Ectodermal cell (in vitro differentiated cells): ENCODE data around the gene TRA2A.

ENCODE experiments used
- H3K27ac ChIP-seq: 2 replicates; pipeline ENCODE4 v1.7.0; 2013; ENCODE audit warnings: mild to moderate bottlenecking, low read depth, low read length; ENCODE audit not compliant: insufficient read depth, poor library complexity, severe bottlenecking
- H3K27me3 ChIP-seq: 2 replicates; pipeline ENCODE4 v1.7.0; 2013; ENCODE audit warnings: mild to moderate bottlenecking, low read length; ENCODE audit not compliant: insufficient read depth, control insufficient read depth, poor library complexity, severe bottlenecking
- H3K36me3 ChIP-seq: one replicate; pipeline ENCODE4 v1.7.0; 2013; ENCODE audit warnings: low read length; ENCODE audit not compliant: control insufficient read depth, insufficient read depth
- H3K4me1 ChIP-seq: one replicate; pipeline ENCODE4 v1.7.0; 2013; ENCODE audit warnings: low read length; ENCODE audit not compliant: control insufficient read depth, insufficient read depth
- H3K4me3 ChIP-seq: 2 replicates; pipeline ENCODE4 v1.7.0; 2013; ENCODE audit warnings: low read depth, low read length, control low read depth; ENCODE audit not compliant: insufficient read depth
- H3K9me3 ChIP-seq: 2 replicates; pipeline ENCODE4 v1.7.0; 2013; ENCODE audit warnings: mild to moderate bottlenecking, low read length, moderate library complexity; ENCODE audit not compliant: control insufficient read depth
- WGBS, 2 experiments: methylation state at CpG; one replicate each; pipeline ENCODE4 v1.1.7; 2013; ENCODE audit warnings: missing lambda C conversion rate in 2 of 2; 5-methylcytosine and 5-hydroxymethylcytosine counted together

Gene TRA2A

DNA sequence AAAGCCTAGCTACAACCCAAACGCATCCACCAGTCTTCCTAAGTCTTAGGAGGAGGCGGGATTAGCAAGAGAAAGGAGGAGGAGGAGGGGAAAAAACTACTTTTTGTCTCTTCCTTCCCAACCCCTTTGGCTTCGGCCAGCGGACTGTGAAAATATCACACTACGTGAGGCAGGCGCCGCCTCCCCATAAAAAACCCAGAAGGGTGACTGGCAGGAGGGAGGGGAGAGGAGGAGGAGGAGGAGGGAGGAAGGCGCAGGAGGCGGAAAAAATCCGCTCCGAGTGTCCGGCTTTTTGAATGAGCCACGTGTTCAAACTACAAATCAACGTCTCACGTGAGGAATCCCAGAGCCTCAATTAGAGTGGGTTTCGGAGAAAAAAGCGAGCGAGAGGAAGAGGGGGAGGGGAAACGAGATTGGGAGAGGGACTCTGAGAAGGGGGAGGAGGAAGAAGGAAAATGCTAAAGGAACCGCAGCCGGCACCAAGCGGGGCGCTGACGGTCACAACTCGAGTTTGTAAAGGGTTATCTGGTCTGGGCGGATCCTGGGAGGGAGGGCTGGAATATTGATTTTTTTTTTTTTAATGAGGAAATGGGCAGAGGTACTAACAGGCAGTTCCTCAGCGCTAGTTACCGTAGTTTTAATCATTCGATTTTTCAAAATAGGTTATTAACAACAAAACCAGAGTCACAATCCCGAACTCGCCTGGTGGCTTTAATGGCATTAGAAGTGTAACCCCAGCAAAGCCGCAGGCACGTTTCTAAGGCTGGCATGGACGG lies 61.3 kb downstream of the TRA2A start, which contains the start of gene IGF2BP3:
Gene IGF2BP3 (minus strand): TSS at position 162 of the 776 bp plus-strand sequence. CDS start 381 bp downstream, outside the sequence.
- no peaks in the 10 kb centered on the region for H3K27me3 ChIP-seq
- 0 to 1% methylated on average over 31 to 33 of the region's 34 CpGs for WGBS, 2 experiments

DNA sequence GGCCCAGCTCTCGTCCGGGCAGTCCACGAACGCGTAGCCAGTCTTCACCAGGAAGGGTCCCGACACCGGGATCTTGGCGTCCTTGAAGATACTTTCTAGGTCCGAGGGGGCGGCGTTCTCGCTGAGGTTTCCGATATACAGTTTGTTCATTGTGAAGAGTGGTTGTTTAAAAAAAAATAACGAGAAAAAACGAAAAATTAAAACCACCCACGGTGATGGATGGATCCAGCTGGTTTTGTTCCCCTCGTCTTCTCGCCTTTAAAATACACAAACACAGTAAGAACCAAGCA lies 61.9 kb downstream of the TRA2A start:
- Histone ChIP-seq H3K27me3 (no peaks in the 10 kb centered on the region), H3K4me3 (peak overlapping the region; percentile 93), H3K9me3 (no peaks in the 10 kb centered on the region), H3K36me3 (no peaks in the 10 kb centered on the region), H3K27ac (peak overlapping the region; percentile 97), H3K4me1 (peaks cover 14% of the 10 kb centered on the region)
- 0% methylated on average over 18 of the region's 18 CpGs for WGBS, 2 experiments

More for the DNA sequence above, 61.3 kb downstream of the TRA2A start, which contains the start of gene IGF2BP3:
- no peaks in the 10 kb centered on the region for H3K36me3 ChIP-seq
- peak within 1 kb of the TSS; percentile 93 for H3K4me3 ChIP-seq
- H3K27ac ChIP-seq: peak within 1 kb of the TSS; percentile 97
- no peaks in the 10 kb centered on the region for H3K9me3 ChIP-seq
- H3K4me1 ChIP-seq: peaks cover 8% of the 10 kb centered on the region

DNA sequence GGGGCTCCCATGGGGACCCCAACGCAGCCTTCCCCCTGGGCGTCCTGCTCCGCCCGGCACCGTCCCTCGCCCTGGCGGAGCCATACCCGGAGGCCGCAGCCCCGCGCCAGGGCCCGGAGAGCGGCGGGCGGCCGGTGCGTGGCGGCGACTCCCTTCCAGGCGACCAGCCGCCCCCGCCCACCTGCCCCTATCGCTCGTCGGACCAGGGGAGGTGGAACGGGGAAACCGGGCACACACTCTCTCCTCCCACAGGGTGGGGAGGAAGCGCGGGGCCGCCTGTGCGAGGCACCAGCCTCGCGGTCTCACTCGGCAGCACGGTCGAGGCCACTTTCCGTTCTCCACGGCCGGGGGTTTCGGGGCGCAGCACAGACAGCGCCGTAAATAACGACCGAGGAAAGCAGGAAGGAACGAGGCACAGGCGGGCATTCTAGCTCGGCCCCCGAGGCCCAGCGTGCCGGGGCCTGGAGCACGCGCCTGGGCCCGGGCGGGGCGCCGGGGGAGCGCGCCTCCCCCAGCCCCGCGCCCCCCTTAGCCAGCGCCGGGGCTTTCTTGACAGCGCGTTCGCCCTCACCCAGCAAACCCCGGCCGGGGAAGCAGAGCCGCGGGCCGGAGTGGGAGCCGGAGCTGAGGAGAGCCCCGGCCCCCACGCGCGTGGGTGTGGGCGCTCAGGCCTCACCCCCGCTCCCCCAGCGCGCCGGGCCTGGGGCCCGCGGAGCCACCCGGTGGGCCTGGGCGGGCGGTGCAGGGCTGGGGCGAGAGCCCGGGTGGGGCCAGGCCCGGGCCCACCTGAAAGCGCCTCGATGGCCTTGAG lies 62.4 kb downstream of the TRA2A start:
- H3K36me3 ChIP-seq: no peaks in the 10 kb centered on the region
- no peaks in the 10 kb centered on the region for H3K27me3 ChIP-seq
- H3K9me3 ChIP-seq: no peaks in the 10 kb centered on the region
- 0% methylated on average over 91 of the region's 91 CpGs for WGBS, 2 experiments
- H3K27ac ChIP-seq: peak overlapping the region; percentile 97
- peaks cover 16% of the 10 kb centered on the region for H3K4me1 ChIP-seq
- peak overlapping the region; percentile 93 for H3K4me3 ChIP-seq

DNA sequence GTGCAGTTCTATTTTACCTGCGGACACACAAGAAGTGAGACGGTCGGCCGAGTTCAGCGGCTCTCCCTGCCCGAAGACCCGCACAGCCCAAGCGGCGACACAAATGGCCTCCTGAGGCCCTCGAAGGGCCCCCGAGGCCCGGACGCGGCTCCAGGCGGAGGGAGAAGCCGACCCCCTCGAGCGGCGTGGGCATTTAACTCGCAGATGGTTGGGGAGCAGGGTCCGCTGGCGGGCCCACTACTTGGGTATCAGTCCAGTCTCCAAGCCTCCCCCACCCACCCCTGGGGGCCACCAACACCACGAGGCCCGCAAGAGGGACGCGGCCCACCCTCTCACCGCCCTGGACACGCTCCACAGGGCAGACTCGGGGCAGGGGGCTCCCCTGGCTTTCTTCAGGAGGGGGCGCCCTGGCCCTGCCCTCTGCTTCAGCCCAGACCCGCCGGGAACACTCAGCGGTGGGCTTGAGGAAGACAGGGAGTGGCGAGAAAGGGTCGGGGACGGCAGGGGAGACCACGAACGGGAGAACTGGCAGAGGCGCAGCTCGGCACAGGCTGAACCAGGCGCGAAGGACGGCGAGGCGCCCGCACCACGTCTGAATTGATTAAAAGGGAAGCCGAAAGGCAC lies 63.1 kb downstream of the TRA2A start:
- WGBS, 2 experiments: 0% methylated on average over 48 of the region's 48 CpGs
- no peaks in the 10 kb centered on the region for H3K27me3 ChIP-seq
- H3K27ac ChIP-seq: peak overlapping the region; percentile 56
- no peaks in the 10 kb centered on the region for H3K36me3 ChIP-seq
- H3K4me1 ChIP-seq: peaks cover 16% of the 10 kb centered on the region
- H3K4me3 ChIP-seq: peak overlapping the region; percentile 93
- H3K9me3 ChIP-seq: no peaks in the 10 kb centered on the region

DNA sequence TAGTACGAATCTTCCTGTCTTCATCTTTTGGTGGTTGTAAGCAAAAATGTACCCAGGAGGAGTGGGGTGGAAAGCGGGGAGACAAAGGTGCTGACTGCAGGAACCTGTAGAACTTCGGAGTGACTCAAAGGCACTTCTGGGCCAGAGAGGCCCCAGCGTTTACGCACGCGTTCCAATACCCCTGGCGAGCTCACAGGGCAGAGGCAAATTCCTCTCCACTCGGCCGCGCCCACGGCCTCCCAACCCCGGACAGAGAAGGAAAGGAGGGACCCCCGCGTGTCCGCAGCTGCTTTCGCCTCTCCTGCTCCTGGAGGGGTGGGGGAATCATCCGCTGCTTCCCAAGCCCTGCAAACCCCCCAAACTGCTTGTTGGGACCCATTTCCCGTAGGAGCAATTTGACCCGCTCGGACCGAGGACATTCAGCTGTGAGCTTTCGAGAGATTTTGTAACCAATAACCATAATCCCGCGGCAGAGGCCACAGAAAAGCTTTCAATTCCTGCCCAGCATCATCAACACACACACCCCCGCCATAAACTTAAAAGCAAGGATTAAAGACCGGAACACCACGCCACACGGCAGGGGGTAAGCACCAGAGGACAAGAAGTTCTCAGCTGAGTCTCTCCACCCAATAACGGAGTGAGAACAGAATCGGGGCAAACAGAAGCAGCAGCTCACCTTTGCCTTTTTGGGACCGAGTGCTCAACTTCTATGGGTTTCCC lies 63.8 kb downstream of the TRA2A start:
- Histone ChIP-seq H3K27ac (peak overlapping the region; percentile 73), H3K4me1 (peaks cover 16% of the 10 kb centered on the region), H3K4me3 (peak overlapping the region; percentile 93), H3K36me3 (no peaks in the 10 kb centered on the region), H3K9me3 (no peaks in the 10 kb centered on the region), H3K27me3 (no peaks in the 10 kb centered on the region)
- WGBS, 2 experiments: 0% methylated on average over 32 of the region's 32 CpGs

DNA sequence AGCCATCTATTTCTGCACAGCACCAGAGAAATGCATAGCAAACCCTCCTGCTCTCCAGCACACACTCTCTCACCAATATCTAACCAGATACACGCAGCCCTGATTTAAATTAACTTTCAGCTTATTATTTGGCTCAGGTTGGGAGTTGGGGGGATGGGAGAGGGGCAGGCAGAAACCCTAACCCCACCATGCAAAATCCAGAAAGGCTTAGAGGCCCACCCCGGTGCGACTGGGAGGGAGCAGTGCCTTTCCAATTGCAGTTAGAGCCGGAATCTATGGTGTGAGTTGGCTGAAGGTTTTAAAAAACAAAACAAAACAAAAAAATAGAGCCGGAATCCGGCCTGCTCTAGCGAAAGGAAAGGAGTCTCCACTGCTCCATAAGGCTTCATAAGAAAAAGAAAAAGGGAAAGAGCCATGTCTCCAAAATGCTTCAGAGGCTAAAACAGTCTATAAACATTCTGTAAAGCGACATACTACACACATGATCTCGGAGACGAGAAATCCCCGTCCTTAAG lies 64.4 kb downstream of the TRA2A start:
- peaks cover 16% of the 10 kb centered on the region for H3K4me1 ChIP-seq
- H3K9me3 ChIP-seq: no peaks in the 10 kb centered on the region
- peak overlapping the region; percentile 73 for H3K27ac ChIP-seq
- H3K4me3 ChIP-seq: peak overlapping the region; percentile 93
- H3K27me3 ChIP-seq: no peaks in the 10 kb centered on the region
- 2 to 3% methylated on average over 10 of the region's 11 CpGs for WGBS, 2 experiments
- H3K36me3 ChIP-seq: no peaks in the 10 kb centered on the region

DNA sequence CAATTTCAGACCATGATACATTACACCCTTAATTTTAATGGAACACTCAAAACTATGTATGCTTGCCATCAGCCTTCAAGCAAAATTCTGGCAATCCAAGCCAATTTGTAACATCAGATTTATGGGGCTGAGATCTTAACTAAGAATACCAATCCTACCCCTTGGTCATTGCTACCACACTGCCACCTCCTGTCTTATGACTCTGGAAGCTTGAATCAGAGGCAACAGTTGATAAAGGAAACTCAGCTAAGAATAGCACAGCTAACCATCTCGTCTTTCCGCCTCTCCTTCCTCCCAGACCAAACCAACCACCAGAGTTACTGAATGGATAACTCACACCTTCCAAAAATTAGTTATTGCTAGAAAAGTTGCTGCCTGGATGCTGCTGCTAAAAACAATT lies 68.9 kb downstream of the TRA2A start:
- H3K27me3 ChIP-seq: no peaks in the 10 kb centered on the region
- 82 to 85% methylated on average over 2 of the region's 2 CpGs for WGBS, 2 experiments
- H3K9me3 ChIP-seq: no peaks in the 10 kb centered on the region
- H3K4me1 ChIP-seq: peaks cover 16% of the 10 kb centered on the region
- no peak overlapping the region for H3K4me3 ChIP-seq
- no peak overlapping the region for H3K27ac ChIP-seq
- peaks cover 6% of the 10 kb centered on the region for H3K36me3 ChIP-seq

DNA sequence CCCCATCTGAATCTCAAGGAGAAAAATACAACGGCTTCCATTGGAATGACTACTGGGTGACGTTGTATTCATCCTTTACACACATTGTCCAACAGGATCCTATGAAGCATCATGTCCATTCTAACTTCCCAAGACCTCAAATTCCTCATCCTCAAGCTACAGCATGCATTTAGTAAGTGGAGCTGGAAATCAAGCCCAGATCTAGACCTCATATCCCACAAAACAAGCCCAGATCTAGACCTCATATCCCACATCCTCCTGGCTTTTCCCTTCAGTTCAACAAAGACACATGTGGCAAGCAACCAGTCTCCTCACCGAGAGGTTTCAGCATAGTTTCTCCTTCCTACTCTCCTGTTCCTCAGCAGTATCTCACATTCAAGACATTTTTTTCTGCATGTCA lies 73.7 kb downstream of the TRA2A start:
- 92 to 93% methylated on average over 3 of the region's 3 CpGs for WGBS, 2 experiments
- H3K4me1 ChIP-seq: no peaks in the 10 kb centered on the region
- peaks cover 6% of the 10 kb centered on the region for H3K36me3 ChIP-seq

DNA sequence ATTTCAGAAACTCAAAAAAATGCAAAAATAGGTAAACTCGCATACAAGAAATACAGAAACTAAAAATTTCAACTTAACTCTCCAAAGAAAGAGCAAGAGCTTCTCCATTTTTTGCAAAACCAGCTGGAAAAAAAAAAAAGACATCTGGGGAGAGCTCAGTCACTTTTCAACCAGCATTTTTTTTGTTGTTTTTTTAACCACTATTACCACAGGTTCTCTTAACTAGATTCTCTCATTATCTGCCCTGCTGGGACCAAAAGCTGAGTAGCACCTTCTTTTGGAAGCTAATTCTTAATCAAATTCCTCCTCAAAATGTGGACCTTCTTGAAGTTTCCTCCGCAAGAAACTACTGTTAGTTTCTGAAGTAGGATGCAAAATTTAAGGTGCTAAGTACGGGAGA lies 75.7 kb downstream of the TRA2A start:
- peaks cover 6% of the 10 kb centered on the region for H3K36me3 ChIP-seq
- no peaks in the 10 kb centered on the region for H3K4me1 ChIP-seq
- H3K4me3 ChIP-seq: no peak overlapping the region
- no peaks in the 10 kb centered on the region for H3K9me3 ChIP-seq
- no peak overlapping the region for H3K27ac ChIP-seq
- WGBS, 2 experiments: 96 to 98% methylated on average over 2 to 3 of the region's 3 CpGs
- H3K27me3 ChIP-seq: no peaks in the 10 kb centered on the region

More for the DNA sequence above, 73.7 kb downstream of the TRA2A start:
- Histone ChIP-seq H3K4me3 (no peak overlapping the region), H3K27me3 (no peaks in the 10 kb centered on the region), H3K27ac (no peak overlapping the region), H3K9me3 (no peaks in the 10 kb centered on the region)
